GM19395 (cell line): ENCODE results near the gene HOXB6.

ENCODE experiments used
- ATAC-seq: cut with Tn5 transposase; IDR thresholded peaks from one replicate; pipeline ENCODE4 v1.9.1; 2021; ENCODE audit warnings: mild to moderate bottlenecking, moderate library complexity; ENCODE audit not compliant: unreplicated experiment

HOXB6 gene

DNA sequence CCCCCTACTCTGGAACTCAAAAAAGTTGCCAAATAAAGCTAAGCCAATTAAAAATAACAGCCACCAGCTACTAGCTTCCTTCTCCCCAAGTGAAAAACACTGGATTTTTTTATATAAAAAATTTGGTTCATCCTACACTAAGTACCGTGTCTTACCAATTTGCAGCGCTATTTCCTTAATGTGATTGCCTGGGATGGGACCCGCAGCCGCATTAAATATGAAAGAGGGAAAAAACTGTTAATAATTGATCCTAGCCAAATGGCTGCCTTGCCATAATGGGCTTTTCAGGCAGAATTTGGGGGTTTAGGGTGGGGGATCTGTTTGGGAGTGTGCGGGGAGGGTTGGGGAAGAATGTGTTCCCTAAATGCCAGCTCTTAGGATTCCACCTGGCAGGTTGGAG, 19.3 kb upstream of the HOXB6 start:
- no peak for ATAC-seq

DNA sequence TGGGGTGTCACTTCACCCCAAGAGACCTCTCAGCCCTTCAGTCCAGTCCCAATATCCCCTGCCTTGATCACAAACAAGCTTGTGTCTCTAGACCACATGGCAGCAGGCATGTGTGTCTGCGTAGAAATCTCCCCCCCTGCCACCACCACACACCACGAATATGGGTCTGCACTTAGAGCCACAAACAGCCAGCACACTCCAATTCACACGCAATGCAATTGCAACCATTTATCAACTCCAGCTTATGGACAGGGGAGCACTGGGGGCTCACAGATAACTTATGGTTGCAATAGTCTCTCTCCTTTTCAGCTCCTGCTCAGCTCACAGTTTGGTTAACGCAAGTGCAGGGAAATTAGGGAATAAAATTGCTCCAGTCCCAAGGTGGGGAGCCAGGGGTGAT, 18.8 kb upstream of the HOXB6 start:
- ATAC-seq = no peak

DNA sequence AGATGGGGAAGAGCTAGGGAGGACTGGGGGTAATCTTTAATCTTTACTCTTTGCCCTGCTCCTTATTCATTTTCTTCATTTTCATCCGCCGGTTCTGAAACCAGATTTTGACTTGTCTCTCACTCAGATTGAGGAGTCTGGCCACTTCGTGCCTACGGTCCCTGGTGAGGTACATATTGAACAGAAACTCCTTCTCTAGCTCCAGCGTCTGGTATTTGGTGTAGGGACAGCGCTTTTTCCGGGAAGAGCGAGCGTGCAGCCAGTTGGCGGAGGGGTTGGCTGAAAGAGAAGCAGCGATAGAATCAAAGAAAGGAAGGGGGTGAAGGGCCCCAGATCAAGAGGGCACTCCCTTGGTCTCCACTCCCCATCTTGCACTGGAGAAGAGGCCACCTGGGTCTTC, 18.1 kb upstream of the HOXB6 start:
- no peak for ATAC-seq

DNA sequence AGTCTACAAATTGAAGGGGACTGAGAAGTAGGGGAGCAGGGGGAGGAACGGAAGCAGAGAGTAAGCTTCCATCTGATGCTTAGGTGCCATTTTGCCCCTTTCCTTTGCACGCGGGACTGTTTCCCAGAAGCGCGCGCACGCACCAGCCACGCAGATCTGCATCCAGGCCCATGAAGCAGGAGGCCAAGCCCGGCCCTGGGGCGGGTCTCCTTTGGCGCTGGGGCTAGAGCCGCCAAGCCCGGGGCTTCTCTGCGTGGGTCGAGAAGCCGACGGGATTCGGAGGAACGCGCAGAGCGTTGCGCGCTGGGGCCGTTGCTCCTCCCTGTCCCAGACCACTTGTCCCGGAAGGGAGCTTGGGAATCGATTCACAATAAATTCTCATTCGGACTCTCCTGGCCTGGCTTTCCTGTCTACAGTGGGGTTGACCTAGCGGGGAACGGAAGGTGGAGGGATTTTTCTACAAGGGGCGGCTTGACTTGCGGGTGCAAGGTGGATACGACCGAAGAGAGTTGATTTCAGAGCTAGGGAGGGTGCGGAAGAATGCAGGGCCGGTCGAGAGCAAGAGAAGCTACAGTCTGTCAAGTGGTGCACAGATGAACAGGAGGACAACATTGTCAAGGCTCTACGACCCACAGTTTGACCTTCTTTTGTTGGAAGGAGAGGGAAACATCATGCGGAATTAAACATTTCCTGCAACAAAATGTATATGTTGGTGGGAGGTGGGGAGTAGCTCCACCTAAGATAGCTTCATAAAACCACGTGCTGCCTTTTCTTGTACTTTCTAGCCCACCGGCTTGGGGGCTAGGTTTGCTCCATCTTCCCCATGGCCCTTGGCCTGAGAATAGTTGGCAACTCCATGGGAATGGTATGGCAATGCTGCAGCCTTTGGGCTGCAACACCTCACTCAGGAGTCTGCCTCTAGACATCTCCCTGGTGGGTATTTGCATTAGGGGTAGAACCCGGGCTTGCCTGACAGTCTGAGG, 16.9 kb upstream of the HOXB6 start:
- no peak for ATAC-seq

DNA sequence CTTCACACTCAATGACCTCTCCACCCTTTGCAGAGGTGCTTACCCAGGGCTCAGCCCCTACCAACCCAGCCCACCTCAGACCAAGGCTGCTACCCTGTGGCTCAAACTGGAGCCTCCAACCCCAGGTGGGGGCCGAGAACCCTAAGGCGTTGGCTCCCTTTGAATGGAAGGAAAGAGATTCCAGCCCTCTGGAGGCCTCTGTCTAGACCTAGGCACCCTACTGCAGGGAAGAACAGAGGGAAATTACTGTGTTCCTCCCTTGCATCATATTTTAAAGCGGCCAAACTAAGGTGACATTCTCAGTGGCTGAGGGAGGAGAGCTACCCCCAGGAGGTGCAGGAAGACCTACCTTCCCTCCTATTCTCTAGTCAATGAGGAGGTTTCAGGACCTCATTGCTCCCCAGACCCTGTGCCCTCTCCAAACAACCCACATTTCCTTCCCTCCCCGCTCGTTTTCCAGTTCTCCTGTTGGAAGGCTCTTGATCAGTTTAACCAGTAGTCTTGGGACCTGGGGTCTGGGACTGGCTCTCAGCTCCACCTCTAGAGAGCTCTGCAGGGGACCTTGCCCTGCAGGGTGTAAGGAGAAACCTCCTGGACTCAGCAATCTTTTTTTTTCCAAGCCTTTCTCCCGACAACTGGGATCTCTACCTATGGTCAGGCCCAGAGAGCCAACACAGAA, 15.8 kb upstream of the HOXB6 start:
- ATAC-seq = no peak

DNA sequence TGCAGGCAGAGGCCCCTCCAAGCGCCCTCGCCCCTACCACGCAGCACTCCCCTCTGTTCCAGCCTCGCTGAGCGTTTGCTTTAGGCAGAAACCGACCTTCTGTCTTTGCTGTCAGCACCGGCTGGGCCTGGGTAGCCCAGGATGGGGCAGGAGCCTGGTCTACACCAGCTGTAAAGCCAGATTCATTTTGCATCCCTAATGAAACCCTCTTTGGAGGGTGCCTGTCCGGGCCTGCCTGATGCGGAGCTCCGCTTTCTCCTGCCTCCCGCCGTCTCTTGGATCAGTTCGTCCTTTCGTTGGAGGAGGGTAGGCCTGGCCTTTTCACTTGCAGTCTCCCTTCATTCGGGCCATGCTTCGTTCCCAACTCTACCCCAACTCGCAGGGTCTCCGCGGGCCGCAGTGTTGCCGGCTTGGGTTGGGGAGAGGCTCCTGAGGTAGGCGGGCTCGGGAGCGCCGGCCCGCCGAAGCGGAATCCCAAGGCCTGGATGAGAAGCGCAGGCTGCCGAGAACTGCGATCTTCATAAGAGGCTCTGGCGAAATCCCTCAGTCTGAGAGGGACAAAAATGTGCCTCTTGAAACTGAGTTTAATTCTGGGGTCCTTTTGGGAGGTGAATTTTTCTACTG, 15.2 kb upstream of the HOXB6 start:
- ATAC-seq = no peak

DNA sequence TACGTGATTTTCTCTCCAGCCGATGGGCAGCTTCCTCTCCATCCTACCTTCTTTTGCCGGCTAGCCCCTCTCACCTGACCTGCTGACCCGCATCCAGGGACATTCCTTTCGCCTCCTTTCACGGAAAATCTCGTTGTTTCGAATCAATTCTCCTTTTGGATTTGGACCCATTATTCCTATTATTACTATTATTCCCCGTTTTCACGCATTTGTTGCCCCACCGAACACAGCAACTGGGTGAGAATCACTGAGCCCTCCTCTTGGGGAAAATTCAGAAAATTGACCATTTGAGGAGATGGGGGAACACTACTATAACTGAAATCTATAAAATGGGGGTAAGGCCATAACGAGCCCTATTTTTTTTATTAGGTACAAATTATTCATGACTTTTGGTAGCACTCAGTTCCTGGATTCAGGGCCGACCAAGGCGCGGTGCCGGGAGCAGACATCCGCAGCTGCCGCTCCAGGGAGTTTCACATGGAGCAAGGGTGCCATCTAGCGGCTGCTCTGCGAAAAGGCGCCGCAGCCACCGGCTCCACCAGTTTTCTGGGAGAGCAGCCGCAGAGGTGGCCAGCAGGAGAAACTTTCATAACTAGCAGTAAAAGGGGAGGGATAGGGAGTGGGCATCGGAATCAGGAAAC, 13.6 kb upstream of the HOXB6 start:
- ATAC-seq = no peak

DNA sequence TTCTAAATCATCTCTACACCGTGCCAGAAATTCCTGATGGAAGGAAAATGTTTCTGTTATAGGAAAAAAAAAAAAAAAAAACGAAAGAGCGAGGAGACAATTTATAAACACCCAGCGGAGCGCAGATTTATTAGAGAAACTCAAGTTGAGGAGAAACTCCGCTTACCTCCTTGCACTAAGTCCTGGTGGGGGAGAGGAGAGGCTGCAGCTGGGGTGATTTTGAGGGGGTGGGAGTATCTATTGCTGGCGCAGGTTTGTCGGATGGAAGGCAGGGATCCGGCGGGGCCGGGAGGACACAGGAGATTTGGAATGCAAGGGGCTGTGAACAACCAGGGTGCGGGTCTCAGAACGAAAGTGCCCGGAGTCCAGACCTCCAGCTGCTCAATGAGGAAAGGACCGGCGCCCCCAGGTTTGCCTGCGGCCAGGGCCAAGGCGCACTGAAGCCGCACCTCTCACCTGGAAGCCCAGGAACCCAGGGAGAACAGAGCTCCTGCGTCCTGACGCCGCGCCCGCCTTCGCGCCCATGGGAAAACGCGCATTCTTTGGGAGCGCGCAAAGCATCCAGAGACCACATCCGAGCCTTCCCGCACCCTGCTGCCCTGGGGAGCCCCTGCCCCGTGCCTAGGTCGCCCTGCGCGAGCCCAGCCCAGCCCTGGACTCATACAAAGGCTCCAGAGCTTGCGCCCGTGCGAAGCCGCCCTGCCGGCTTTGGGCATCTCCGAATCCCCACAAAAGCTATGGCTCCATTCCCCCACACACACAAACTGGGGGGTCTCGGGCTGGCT, 12.9 kb upstream of the HOXB6 start:
- no peak for ATAC-seq

DNA sequence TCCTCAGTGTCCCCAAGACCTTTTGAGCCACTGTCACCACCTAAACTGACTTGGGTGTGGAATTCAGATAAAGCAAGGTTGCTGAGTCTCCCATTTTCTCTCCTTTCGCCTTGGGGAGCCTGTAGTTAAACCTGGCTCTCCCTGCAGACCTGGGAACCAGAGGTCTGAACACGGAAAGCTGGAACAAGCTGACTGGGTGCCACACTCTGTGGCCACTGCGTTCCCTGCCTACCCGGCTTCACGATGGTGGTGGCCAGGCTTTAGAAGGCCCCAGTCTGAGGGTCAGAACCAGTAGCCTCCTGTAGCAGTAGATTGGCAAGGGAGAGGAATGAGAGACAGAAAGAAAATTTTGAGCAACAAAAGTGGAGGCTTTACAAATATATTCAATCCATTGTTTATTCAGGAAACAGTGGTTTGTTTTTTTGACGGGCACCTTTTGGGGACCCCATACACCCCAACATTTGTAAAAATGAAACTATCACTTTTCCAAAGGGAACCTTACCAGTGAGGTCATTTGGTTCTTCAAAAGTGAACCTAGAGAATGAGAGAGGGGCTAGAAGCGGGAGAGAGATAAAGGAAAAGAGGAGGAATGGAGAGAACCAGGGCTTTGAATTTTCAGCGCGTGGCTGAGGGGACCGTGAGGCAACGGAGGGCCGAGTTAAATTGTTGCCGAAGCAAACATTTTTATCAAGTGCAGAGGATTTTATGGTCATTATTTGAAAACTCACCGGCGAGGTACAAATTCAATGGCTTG, 12.1 kb upstream of the HOXB6 start:
- no peak for ATAC-seq

DNA sequence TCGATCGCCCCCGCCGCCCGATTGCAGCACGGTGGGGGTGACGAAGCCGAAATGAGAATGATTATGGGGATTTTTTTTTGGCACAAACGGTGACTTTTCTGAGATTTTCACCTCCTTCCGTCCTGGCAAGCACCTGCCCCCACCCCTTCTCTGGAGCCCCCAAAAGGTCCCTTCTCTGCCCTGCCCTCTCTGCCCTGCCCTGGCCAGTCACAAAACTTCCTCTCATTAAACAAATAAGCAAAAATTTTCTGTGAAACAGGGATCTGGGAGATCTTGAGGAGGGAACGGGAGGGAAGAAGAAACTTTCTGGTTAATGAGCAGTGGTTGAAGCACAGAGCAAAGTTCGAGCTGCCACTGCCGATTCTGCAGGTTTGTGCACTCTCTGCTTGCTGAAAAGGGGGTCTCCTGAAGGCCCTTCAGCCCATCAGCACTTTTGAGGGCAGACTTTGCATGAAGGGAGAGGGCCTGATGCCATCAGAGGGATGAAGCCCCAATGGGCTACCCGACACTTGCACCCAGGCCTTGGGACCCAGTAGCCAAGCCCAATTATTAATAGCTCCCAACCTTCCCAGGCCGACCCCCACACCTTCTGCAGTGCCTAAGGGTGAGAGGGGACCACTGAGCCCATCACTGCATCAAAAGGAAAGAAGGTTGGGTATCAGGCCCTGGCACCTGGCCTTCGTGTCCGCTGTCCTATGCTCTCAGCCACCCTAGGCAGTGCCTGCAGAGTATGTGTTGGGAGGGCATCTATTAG, 11.4 kb upstream of the HOXB6 start:
- no peak for ATAC-seq

DNA sequence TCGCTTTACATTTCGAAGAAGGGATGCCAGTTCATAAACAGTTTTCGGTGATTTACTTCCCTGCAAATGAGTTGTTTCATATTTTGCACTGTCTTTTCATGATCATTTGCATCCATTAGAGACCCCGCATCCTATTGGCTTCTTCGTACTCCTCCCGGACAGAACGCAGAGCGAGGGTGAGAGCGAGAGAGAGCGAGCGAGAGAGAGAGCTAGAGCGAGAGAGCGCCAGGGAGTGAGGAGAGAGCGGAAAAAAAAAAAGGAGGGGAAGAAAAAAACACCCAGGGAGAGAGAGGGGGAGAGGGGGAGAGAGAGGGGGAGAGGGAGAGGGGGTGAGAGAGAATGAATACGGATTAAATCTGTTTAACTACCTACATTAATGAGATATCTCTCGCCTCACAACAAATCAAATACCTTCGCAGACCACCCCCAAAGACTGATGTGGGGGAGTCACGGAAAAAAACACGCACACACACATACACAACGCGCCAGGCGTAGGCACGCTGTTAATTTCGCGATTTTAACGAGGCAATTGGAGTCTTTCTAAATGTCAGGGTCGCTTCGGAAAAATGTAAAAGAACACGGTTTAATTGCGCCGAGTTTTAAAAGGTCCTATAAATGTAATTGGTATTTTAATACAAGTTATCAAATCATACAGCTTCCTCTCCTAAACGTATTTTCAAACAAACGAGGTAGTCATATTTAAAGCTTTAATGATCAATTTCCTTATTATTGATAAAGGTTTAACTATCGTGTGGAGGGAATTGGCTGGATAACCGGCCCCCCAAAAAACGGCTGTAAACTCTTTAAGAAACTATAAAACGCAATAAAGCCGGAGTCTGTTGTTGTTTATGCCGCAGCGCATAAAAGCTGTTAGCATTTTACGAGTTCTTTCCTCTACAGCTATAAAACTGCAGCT, 10.5 kb upstream of the HOXB6 start, which contains the start of gene HOXB8:
TSS of gene HOXB8 (minus strand) at position 246 of the 916 bp plus-strand sequence. CDS start 588 bp downstream, outside the sequence.
- ATAC-seq = no peak

DNA sequence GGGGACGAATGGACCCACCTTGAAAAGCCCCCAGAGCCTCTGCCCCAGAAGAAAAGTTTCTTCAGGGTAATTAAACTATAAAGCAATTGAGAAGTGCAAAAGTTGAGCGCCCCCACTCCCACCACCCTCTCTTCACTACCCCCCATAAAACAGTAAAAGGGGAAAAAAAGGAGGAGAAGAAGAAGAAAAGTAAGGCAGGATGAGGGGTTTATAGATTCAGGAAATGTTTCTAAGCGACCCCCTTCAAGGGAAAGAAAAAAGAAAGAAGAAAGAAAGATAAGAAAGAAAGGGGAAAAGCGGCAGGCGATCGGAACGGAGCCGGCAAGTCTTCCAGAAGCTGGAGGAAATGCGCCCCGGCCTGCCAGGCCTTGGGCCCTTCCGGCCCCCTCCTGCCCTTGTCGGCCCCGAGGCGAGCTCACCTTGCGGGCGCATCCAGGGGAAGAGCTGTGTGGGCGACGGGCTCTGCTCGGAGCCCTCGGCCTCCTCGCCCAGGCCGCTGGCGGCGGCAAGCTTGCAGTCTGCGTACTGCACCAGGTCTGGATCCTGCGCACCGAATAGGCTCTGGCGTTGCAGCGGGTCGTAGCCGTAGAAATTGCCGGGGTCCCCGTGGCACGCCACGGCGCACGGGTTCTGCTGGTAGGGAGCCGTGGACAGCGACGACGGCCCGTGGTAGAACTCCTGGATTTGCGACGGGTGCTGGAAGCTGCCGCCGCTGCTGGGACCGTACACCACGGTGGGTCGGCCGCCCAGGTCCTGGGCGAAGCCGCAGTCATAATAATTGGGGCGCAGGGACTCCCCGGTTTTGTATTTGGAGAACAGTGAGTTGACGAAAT, 9.3 kb upstream of the HOXB6 start:
- ATAC-seq = no peak

DNA sequence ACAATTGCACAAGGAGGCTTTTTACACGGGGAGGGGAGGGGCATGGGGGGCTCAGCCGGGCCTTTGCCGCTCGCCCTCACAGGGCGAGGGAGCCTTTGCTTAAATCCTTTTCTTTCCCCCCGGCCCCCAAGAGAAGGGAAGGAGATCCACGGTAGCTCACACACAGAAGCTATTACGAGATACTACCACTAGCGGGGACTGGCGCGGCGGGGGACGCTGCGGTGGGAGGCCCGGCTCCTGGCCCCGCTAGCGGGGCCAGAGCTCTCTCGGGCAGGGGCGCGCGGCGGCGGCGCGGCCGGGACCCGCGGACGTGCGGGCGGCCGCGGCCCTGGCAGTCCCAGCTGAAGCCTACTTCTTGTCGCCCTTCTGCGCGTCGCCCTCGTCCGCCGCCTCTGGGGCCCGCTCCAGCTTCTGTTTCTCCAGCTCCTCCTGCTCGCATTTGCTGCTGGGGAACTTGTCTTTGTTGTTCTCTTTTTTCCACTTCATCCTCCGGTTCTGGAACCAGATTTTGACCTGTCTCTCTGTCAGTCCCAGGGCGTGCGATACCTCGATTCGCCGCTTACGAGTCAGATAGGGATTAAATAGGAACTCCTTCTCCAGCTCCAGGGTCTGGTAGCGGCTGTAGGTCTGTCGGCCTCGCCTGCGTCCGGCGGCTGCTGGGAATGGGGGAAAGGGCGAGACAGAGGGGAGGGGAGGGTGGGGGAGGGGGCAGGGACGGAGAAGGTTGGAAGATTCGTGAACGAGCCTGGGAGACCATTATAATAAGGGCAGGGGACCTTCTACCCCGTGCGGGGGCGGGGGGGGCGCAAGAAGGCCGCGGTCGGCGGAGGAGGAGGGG, 8.3 kb upstream of the HOXB6 start:
- ATAC-seq = no peak

DNA sequence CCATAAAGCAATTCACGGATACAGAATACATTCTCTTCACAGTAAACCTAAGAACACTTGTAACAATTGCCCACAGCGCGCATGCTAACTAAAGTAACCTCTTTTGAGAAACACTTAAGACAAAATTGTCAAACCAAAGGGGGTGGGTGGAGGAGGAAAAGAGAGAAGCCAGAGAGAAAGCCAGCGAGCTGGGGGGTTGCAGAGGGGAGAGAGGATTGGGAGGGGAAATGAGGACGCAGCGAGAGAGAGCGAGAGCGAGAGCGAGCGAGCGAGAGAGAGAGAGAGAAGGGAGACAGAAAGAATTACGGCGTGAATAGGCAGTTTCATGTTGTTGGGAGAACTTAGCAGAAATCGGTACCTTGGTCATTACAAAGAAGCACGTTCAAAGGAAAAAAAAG, 7.7 kb upstream of the HOXB6 start:
- ATAC-seq = no peak

DNA sequence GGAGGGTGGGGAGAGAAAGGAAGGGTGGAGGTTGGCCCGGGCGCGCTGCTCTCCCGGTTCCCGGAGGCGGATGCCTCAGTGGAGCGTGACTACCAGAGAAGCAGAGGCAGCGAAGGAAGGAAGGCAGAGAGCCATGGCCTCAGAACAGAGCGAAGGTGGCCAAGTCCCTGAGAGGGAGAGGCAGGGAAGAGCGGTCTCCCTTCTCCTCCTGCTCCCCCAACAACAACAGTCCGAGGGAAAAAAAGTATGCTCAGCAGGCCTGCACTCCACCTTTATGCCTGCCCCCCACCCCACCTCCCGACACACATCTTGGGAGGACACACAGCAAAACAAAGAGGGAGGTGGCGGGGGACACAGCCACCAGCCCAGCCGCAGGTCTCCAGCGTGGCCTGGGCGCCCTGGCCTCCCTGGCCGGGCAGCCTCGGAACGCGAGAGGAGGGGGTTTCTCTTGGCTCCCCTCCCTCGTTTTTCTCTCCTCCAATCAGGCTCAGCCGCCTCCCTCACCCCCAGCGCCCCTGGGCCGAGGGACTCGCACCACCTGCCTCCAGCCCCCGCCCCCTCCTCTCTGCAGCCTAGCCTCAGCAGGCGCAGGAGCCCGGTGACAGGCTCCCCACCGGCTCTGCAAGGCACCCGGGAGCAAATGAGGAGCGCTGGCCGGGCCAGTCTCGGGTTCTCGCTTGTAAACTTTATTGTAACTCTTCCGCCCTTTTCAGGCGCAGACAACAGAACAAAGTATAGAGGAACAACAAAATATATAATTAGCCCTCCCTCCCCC, 7.1 kb upstream of the HOXB6 start:
- ATAC-seq = no peak
